ENCODE measurements around the gene PELO. TPM values are rescaled to one million over a fixed set of nuclear protein-coding genes. Genes with fewer than 3 reads are reported as not detected.

The PELO gene
- total RNA-seq, 1 experiment from 2014 or later = 21.5 TPM

- no peaks in the 10 kb centered on the region for H3K9me2 ChIP-seq (ENCODE audit: insufficient read depth)
- no peaks in the 10 kb centered on the region for H3K27me3 ChIP-seq (ENCODE audit: insufficient read depth, low read depth)
- DNase-seq = no peak
- H4K20me1 ChIP-seq (ENCODE audit: insufficient read depth) = peaks cover 23% of the 10 kb centered on the region
- H3F3A ChIP-seq (ENCODE audit: insufficient read depth, low read depth) = peaks cover 28% of the 10 kb centered on the region; the same call in 1 of the 2 replicates
- no peaks in the 10 kb centered on the region for H3K9me3 ChIP-seq (ENCODE audit: insufficient read depth, low read depth)
- no peak overlapping the region for H2AFZ ChIP-seq
- no peak overlapping the region for H3K4me3 ChIP-seq
- 0 out of 2 replicates have a peak overlapping the region, but pooled peaks have one; percentile 72 for H3K27ac ChIP-seq
- H3K4me2 ChIP-seq = no peak overlapping the region
- no peak for TF ChIP-seq EZH2 (IDR thresholded peaks at IDR 0.05; ENCODE audit: low read depth)
- TF ChIP-seq CTCF (conservative IDR thresholded peaks at IDR 0.05) = no peak
- no TSS peak for BruUV-seq (replicated peaks)
- H3K36me3 ChIP-seq (ENCODE audit: low read depth) = peaks cover 37% of the 10 kb centered on the region
- peaks cover 52% of the 10 kb centered on the region for H3K79me2 ChIP-seq (ENCODE audit: low read depth)
- ChIA-PET POLR2A (ENCODE audit: unreplicated experiment) (interaction anchor here (0.5 to 0.7 kb wide), 2 partner anchors 182 to 224 kb away, joined by 4 read pairs; partner anchors contain the start of gene ITGA2), CTCF (no interaction called here)
- peaks cover 77% of the 10 kb centered on the region for H3K4me1 ChIP-seq (replicated peaks; ENCODE audit: insufficient read depth)
- intact Hi-C loops (cut with micrococcal nuclease; ENCODE audit: unreplicated experiment) = no loop called here
These were observed 19.3 kb downstream of the PELO start for GRCh38 chr5:52807037-52807436.

- Histone ChIP-seq H3K4me1 (replicated peaks; ENCODE audit: insufficient read depth) (peaks cover 73% of the 10 kb centered on the region), H3K36me3 (ENCODE audit: low read depth) (peaks cover 30% of the 10 kb centered on the region), H2AFZ (no peak overlapping the region), H3K79me2 (ENCODE audit: low read depth) (peaks cover 45% of the 10 kb centered on the region), H3K9me3 (ENCODE audit: insufficient read depth, low read depth) (no peaks in the 10 kb centered on the region), H3F3A (ENCODE audit: insufficient read depth, low read depth) (peaks cover 30% of the 10 kb centered on the region; the same call in 1 of the 2 replicates), H3K27ac (peak overlapping the region; percentile 72), H3K9me2 (ENCODE audit: insufficient read depth) (no peaks in the 10 kb centered on the region), H3K4me3 (no peak overlapping the region), H4K20me1 (ENCODE audit: insufficient read depth) (peaks cover 16% of the 10 kb centered on the region), H3K4me2 (no peak overlapping the region), H3K27me3 (ENCODE audit: insufficient read depth, low read depth) (no peaks in the 10 kb centered on the region)
- BruUV-seq (replicated peaks) = no TSS peak
- TF ChIP-seq EZH2 (IDR thresholded peaks at IDR 0.05; ENCODE audit: low read depth) (no peak), CTCF (conservative IDR thresholded peaks at IDR 0.05) (no peak)
- DNase-seq = no peak
- ChIA-PET CTCF (no interaction called here), POLR2A (ENCODE audit: unreplicated experiment) (interaction anchor here (0.7 kb wide), 1 partner anchor 224 kb away, joined by 4 read pairs; no protein-coding TSS in a partner anchor)
- intact Hi-C loops (cut with micrococcal nuclease; ENCODE audit: unreplicated experiment) = no loop called here
These were observed 20.0 kb downstream of the PELO start for GRCh38 chr5:52807723-52808122.

GRCh38 chr5:52808316-52808901, 20.7 kb downstream of the PELO start:
- Histone ChIP-seq H3K27ac (peak overlapping the region; percentile 72), H3F3A (ENCODE audit: insufficient read depth, low read depth) (peaks cover 30% of the 10 kb centered on the region; the same call in 1 of the 2 replicates), H3K9me2 (ENCODE audit: insufficient read depth) (no peaks in the 10 kb centered on the region), H4K20me1 (ENCODE audit: insufficient read depth) (peaks cover 12% of the 10 kb centered on the region; the same call in 1 of the 2 replicates), H3K27me3 (ENCODE audit: insufficient read depth, low read depth) (no peaks in the 10 kb centered on the region), H2AFZ (no peak overlapping the region), H3K36me3 (ENCODE audit: low read depth) (peaks cover 23% of the 10 kb centered on the region), H3K9me3 (ENCODE audit: insufficient read depth, low read depth) (no peaks in the 10 kb centered on the region), H3K4me3 (no peak overlapping the region), H3K79me2 (ENCODE audit: low read depth) (peaks cover 38% of the 10 kb centered on the region), H3K4me1 (replicated peaks; ENCODE audit: insufficient read depth) (peaks cover 66% of the 10 kb centered on the region), H3K4me2 (no peak overlapping the region)
- ChIA-PET CTCF (interaction anchor here (0.6 kb wide), 1 partner anchor 224 kb away, joined by 6 read pairs; no protein-coding TSS in a partner anchor), POLR2A (ENCODE audit: unreplicated experiment) (interaction anchor here (1.1 kb wide), 1 partner anchor 9 kb away, joined by 4 read pairs; no protein-coding TSS in a partner anchor)
- intact Hi-C loops (cut with micrococcal nuclease; ENCODE audit: unreplicated experiment) = no loop called here
- BruUV-seq (replicated peaks) = no TSS peak
- no peak for DNase-seq
- TF ChIP-seq EZH2 (IDR thresholded peaks at IDR 0.05; ENCODE audit: low read depth) = no peak

Measured in PC-9 (cell line).